GM19043 (cell line): ENCODE results near the gene SLC30A7.
"Not testable (repeated sequence)": the region's sequence is repeated elsewhere in the genome, so short reads cannot be mapped to it uniquely, and the experiment has no call there.

ENCODE experiments used
- ATAC-seq: cut with Tn5 transposase; IDR thresholded peaks from one replicate; pipeline ENCODE4 v1.9.1; 2021; ENCODE audit warnings: low read depth; ENCODE audit not compliant: unreplicated experiment

SLC30A7 gene

DNA sequence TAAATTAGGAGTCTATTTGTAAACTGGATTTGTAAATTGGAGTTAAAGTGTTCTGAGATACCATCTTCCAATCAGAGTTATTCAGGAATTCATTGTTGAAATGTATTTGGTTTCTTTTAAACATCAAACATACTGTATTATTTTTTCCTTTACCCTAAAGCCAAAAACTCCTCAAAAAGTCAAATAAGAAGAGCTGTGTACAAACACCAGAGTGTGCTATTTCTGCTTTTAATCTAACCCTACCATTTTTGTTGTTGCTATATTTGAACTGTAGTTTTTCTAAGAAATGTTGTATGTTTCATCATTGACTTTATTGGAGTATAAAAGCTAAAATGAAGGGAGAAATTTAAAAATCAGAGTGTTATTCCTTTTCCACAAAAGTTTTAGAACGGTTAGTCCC is 35.8 kb downstream of the SLC30A7 start:
- no peak for ATAC-seq

DNA sequence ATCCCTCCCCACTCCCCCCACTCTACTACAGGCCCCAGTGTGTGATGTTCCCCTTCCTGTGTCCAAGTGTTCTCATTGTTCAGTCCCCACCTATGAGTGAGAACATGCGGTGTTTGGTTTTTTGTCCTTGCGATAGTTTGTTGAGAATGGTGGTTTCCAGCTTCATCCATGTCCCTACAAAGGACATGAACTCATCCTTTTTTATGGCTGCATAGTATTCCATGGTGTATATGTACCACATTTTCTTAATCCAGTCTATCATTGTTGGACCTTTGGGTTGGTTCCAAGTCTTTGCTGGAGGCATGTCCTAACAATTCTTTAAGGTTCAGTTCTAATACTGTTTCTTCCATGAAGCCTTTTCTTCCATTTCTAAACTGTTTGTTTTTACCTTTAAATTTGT is 37.7 kb downstream of the SLC30A7 start:
- not testable (repeated sequence) for ATAC-seq

DNA sequence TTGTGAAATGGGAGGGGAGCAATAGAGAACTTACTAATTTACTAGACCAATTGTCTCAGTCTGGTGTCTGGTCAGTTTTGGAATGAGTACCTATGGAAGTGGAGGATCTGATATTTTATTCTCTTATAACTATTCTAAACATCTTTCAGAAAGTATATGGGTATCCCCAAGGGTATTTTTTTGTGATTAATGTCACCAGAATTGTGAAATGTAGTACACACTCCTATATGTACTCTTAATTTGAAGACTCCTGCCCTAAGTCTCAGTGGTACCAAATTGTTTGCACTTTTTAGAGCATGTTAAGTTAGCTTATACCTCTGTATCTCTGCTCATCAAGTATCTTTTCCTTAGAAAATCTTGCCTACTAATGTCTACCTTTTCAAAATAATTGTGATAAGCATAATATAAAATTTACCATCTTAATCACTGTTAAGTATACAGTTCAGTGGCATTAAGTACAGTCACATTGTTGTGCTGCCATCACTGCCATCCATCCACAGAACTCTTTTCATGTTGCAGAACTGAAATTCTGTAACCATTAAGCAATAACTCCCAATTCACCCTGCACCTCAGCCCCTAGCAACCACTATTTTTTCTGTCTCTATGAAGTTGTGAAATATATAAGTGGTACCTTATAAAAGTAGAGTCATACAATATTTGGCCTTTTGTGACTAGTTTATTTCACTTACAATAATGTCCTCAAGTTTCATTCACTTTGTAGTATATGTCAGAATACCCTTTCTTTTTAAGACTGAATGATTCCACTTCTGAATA is 40.5 kb downstream of the SLC30A7 start:
- no peak for ATAC-seq

DNA sequence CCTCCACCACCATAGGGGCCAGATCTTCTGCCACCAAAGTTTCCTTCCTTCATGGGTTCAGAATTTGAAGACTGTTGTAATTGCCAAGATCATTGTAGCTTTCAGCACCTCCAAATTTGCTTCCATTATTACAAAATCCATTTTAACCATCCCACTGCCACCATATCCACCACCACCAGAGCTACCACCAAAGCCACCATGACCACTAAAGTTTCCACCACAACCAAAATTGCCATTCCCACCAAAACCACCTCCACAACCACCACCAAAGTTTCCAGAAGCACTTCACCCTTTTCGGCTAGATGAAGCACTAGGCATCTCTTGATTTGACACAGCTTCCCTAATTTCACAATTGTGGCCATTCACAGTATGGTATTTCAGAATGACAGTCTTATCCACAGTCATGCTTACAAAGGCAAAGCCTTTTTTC is 45.2 kb downstream of the SLC30A7 start:
- no peak for ATAC-seq

DNA sequence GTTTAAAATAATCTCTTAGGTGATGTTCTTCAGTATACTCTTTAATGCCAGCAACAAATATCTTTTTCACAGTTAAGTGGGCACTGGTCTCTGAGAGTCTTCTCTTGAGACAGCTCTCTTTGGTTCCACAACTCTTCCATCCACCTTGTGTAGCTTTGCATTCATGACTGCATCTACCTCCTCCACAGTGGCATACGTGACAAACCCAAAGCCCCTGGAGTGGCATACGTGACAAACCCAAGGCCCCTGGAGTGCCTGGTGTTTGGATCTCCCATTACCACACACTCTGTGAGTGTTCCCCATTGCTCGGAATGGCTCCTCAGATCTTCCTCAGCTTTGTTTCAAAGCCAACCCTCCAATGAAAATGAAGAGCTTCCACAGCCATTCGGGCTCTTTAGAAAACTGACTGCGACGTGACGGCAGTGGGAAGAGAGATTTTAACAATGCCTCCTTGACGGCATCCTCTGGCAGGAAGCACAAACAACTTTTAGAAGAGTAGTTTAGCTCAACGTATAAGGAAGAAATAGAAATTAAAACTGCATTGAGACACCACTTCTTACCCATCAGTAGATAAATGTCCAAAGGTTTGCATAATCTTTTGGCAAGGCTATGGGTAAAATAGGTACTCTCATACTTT is 45.8 kb downstream of the SLC30A7 start:
- no peak for ATAC-seq

DNA sequence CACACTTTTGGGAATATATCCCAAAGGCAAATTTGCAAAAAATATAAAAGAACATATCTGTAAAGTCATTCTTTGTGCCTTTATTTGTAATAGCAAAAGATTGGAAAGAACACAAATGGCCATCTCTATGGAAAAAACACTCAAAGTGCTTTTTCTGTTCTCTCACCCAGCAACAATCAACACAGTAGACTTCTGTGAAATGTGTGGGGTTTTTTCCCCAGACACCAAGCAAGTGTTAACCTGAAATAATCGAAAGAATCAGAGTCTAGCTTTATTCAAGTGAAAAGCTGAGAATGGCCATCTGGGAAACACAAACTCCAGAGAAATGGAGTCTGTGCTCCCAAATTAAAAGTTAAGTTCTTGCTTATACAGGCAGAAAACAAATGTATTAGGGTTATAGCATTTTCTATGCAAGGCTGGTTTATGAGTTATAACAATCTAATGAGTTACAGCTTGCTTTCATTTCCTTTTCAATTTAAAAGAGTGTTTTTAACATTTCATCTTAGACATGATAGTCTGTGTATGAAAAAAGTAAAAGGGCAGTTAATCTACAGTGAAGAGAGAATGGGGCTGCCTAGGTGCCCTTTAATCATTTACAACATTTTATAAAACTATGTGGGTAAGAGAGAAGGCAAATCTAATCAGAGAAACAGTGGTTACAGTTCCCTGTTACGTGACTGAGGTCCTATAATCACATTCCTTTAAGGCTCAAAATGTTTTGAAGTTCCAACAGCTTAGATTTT is 46.6 kb downstream of the SLC30A7 start:
- no peak for ATAC-seq

DNA sequence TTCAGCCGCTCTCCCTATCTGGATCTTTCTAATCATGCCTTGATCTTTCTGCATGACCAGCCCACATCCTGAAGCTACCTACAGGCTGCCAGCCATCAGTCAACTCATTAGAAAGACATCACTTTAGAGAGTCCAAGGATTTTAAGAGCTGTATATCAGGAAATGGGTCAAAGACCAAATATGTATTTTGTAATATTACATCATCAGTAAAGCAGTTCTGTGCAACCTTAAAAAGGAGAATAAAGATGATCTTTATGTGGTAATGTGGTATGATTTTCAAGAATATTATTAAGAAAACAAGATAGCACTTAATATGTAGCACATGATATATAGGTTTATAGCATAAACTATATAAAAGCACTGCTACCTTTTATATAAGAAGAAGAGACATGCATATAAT is 47.6 kb downstream of the SLC30A7 start:
- ATAC-seq = no peak

DNA sequence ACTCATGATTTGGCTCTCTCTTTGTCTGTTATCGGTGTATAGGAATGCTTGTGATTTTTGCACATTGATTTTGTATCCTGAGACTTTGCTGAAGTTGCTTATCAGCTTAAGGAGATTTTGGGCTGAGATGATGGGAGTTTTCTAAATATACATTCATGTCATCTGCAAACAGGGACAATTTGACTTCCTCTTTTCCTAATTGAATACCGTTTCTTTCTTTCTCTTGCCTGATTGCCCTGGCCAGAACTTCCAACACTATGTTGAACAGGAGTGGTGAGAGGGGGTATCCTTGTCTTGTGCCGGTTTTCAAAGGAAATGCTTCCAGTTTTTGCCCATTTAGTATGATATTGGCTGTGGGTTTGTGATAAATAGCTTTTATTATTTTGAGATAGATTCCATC is 50.2 kb downstream of the SLC30A7 start:
- not testable (repeated sequence) for ATAC-seq

DNA sequence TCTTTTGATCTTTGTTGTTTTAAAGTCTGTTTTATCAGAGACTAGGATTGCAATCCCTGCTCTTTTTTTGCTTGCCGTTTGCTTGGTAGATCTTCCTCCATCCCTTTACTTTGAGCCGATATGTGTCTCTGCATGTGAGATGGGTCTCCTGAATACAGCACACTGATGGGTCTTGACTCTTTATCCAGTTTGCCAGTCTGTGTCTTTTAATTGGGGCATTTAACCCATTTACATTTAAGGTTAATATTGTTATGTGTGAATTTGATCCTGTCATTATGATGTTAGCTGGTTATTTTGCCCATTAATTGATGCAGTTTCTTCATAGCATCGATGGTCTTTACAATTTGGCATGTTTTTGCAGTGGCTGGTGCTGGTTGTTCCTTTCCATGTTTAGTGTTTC is 51.9 kb downstream of the SLC30A7 start:
- ATAC-seq = not testable (repeated sequence)

DNA sequence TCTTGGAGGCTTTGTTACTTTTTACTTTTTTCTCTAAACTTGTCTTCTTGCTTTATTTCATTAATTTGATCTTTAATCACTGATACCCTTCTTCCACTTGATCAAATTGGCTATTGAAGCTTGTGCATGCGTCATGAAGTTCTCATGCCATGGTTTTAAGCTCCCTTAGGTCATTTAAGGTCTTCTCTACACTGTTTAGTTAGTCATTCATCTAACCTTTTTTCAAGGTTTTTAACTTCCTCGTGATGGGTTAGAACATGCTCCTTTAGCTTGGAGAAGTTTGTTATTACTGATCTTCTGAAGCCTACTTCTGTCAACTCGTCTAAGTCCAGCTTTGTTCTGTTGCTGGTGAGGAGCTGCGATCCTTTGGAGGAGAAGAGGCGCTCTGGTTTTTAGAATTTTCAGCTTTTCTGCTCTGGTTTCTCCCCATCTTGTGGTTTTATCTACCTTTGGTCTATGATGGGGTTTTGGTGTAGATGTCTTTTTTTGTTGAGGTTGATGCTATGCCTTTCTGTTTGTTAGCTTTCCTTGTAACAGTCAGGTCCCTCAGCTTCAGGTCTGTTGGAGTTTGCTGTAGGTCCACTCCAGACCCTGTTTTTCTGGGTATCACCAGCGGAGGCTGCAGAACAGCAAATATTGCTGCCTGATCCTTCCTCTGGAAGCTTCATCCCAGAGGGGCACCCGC is 53.0 kb downstream of the SLC30A7 start:
- not testable (repeated sequence) for ATAC-seq

DNA sequence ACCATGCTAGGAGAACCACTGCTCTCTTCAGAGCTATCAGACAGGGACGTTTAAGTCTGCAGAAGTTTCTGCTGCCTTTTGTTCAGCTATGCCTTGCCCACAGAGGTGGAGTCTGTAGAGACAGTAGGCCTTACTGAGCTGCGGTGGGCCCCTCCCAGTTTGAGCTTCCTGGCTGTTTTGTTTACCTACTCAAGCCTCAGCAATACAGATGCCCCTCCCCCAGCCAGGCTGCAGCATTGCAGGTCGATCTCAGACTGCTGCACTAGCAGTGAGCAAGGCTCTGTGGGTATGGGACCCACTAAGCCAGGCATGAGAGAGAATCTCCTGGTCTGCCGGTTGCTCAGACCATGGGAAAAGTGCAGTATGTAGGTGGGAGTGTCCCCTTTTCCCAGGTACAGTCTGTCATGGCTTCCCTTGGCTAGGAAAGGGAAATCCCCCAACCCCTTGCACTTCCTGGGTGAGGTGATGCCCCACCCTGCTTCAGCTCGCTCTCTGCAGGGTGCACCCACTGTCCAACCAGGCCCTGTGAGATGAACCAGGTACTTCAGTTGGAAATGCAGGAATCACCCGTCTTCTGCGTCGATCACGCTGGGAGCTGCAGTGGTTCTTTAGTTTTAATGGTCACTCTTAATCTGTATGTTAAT is 53.7 kb downstream of the SLC30A7 start:
- ATAC-seq = peak; percentile 85

DNA sequence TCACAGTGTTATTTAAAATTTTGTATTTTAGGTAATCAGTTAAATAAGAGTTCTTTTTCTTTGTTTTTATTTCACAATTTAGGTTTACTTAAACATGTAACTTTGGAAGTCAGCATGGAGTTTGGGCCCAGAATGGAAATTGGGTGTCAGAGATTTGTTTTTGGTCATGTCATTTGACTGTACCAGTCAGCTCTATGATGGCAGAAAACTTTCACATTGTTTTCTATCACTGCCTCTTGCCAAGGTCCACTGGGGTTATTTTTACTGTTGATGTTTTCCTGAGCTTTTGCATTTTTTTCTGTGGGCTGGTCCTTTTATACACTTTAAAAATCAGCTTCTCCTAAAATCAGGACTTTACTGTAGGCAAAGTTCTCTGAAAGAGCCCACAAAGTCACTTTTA is 54.4 kb downstream of the SLC30A7 start:
- ATAC-seq = no peak

DNA sequence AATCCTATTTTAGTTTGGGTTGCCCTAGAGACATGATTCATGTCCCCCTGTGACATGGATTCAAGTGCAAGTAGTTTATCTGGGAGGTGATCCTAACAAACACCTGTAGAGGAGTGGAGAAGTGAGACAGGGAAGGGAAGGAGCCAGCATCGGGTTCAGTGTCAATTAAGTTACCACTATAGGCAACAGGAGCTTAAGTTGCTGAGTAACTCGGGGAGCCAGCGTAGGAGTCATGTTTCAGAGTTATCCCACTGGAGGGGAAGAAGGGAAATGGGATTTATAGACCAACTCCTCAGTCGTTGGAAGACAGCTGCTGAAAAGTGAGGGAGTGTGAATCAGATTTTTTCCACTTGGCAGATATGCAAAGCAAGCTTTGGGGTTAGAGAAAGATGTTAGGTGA is 54.9 kb downstream of the SLC30A7 start:
- no peak for ATAC-seq

DNA sequence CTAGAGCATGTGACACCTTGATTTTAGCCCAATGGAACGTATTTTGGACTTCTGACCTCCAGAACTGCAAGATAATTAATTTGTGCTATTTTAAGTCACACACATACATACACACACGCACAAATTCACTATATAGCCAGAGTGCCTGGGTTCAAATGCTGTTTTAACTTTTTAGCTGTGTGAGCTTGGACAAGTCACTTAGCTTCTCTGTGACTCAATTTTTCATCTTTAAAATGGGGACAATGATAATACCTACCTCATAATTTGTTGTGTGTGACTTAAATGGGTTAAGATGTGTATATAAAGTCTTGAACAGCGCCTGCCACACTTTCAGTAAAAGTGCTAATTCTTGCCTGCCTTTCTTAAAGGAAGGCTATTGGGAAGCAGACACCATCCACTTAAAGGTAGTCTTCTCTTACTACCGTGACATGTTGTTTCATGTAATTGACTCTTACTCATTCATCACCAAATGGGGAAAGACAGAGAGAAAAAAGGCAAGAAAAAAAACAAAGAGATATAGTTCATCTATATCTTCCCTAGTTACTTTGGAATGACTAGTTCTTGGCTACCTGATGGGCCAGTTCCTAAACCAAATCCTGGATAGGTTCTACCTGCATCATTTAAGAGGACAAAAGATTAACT is 56.3 kb downstream of the SLC30A7 start:
- no peak for ATAC-seq

DNA sequence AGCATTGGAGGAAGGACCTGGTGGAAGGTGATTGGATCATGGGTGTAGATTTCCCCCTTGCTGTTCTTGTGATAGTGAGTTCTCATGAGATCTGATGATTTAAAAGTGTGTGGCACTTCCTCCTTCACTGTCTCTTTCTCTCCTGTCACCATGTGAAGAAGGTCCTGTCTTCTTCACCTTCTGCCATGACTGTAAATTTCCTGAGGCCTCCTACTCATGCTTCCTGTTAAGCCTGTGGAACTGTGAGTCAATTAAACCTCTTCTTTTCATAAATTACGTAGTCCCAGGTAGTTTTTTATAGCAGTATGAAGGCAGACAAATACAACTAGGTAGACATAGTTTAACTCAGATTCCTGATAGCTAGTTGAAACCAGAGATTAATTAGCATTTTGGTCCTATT is 57.1 kb downstream of the SLC30A7 start:
- not testable (repeated sequence) for ATAC-seq

DNA sequence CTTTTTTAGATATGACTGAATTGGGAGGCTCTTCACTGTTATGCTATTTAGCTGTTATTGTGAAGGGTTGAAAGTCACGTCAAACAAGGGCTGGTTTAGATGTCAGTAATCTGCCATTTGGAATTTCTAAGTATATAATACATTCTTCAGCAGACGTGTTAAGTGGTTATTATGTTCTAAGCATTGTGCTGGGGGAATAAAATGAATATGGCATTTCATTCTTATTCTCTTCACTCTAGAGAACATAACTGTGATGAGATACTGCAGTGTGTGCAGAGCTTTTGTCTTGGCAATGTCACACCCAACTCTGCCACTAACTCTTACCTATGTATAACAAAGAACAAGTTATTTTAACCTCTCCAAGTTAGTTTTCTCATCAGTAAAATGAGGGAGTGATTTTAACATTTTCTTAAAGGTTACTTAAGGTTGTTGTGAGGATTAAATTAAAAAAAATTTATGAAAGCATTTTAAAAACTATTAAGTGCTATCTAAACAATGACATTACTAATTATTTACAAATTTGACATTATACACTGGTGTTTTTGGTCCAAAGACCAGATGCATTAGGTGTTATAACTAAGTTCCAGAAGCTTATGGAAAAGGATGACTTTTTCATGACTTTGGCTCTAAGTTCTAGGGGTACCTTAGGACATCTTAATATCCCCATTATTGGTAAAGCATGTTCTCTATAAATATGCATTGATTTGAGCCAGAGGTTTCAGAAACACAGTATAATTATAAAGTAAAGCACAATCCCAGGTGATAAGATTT is 58.3 kb downstream of the SLC30A7 start:
- no peak for ATAC-seq

DNA sequence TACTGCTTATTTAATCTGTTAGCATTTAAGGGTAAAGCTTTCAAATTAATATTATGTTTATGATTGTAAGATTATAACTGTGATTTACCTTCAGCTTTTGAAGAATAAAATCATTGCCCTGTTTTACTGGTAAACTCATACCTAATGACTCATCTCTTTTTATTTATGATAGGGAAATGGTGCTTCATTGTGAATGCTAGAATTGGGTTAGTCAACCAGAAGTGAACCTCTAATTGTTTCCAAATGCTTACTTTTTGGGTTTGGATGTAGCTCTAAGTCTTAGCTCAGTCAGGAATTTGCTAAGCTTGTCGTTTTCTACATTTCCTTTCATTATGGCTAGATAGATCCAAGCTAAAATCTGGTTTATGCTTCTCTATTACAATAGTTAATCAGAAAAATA is 59.4 kb downstream of the SLC30A7 start:
- ATAC-seq = no peak

DNA sequence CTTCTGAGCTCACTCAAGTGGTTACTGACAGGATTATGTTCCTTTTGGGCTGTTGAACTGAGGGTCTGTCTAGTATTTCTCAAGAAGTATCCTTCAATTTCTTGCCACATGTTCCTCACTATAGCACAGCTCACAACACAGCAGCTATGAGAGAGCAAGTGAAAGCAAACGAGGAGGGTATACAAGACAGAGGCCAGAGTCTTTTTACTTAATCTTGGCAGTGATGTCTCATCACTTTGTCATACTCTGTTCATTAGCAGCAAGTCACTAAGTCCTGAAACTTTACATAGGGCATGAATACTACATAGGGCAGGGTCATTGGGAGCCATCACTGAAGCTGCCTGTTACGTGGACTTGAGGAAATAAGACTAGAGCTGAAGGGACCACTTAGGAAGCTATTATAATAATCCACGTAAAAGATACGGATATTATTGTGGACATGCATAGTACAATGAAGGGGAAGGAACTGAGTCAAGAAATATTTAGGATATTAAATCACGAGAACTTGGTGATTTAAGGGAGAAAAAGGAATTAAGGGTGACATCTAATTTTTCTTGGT is 63.7 kb downstream of the SLC30A7 start:
- ATAC-seq = no peak

DNA sequence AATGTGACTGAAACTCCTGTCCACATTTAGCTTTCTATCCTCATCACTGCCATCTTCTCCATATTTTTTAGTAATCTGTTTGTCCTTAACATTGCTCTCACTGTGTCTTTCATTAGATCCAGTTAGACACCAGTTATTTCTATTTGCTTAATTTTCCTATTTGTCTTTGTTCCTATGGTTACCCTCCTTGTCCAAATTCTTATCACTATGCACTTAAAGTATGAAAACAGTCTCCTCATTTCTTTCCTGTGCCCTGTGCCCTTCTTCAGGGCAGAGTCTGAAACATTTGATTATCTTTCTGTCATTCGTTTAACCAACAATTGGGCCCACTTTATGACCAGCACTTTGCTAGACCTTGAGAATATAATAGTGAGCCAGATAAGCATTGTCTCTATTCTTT is 64.2 kb downstream of the SLC30A7 start:
- ATAC-seq = no peak
